ENCODE data around the gene RIMBP2. TPM values are rescaled to one million over a fixed set of nuclear protein-coding genes. Genes with fewer than 3 reads are reported as not detected.

RIMBP2 gene, protein sequence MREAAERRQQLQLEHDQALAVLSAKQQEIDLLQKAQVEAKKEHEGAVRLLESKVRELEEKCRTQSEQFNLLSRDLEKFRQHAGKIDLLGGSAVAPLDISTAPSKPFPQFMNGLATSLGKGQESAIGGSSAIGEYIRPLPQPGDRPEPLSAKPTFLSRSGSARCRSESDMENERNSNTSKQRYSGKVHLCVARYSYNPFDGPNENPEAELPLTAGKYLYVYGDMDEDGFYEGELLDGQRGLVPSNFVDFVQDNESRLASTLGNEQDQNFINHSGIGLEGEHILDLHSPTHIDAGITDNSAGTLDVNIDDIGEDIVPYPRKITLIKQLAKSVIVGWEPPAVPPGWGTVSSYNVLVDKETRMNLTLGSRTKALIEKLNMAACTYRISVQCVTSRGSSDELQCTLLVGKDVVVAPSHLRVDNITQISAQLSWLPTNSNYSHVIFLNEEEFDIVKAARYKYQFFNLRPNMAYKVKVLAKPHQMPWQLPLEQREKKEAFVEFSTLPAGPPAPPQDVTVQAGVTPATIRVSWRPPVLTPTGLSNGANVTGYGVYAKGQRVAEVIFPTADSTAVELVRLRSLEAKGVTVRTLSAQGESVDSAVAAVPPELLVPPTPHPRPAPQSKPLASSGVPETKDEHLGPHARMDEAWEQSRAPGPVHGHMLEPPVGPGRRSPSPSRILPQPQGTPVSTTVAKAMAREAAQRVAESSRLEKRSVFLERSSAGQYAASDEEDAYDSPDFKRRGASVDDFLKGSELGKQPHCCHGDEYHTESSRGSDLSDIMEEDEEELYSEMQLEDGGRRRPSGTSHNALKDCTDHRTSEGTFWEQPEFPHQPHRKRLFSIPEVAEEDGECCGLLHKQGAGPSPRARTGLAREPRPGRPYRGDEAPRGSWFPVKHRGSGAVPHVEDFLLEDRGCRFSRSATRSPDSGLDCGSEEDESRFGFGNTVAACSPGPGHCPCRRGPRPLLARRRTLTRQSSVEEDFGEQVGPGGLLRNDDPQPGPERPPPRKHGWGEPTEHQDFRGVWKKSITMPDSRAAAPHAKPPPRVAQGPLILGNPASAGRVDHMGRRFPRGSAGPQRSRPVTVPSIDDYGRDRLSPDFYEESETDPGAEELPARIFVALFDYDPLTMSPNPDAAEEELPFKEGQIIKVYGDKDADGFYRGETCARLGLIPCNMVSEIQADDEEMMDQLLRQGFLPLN (N-terminal part only)
- total RNA-seq, result not detected in 2 replicates

DNA sequence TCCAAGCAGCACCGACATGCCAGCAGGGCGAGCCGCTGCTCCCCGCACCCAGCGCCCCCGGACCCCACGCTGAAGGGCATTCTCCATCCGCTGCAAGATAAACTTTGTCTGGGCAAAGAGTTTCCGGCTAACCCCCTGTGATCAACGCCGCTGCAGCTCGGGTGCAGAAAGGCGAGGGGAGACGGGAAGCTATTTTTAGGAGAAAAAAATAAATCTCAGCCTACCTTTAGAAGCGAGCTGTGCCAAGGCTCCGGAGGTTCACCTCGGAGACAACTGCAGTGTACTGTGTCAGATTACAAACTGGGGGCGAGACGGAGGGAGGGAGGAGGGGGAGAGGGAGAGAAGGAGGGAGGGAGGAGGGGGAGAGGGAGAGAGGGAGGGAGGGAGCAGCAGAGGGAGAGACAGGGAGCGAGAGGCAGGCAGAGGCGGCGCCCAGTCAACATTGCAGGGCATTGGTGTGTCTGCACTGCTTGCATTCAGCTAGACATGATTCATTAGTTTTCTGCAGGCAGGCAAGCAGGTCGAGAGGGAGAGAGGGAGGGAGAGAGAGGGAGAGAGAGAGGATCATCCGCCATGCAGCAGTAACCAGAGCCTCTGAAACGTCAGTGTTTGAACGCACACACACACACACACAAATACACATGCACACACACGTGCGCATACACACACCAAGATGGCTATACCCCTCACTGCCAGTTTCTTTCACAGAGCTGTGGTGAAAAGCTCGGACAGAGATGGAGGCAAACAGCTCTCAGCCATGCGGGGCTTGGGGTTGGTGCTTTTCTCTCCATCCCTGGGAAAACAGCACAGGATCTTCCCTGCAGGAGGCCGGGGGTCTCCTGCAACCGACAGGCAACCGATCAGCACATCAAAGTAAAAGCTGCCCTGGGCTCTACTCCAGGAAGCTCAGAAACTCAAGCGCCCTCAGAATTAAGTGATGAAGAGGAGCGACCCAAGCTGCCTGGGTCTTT lies at the start of gene RIMBP2:
Gene RIMBP2 (minus strand): TSS at position 302 of the 971 bp plus-strand sequence. CDS start 237,286 bp downstream, outside the sequence.

Other genes starting within 250 kb of the RIMBP2 start
- 38.5 and 53.7 TPM in 2 replicates for gene STX2, start 123.0 kb upstream of the RIMBP2 start, total RNA-seq
- gene RAN, start 155.8 kb upstream of the RIMBP2 start, total RNA-seq, result 505 and 583 TPM in 2 replicates
- 3.5 TPM in 1 of 2 replicates, not detected in the other for gene ADGRD1, start 237.6 kb upstream of the RIMBP2 start, total RNA-seq